Small intestine (tissue), 16 donors: ENCODE measurements around the gene IGLL1. TPM values are rescaled to one million over a fixed set of nuclear protein-coding genes. Genes with fewer than 3 reads are reported as not detected.
"Not testable (repeated sequence)": the region's sequence is repeated elsewhere in the genome, so short reads cannot be mapped to it uniquely, and the experiment has no call there.

ENCODE experiments used
- DNase-seq, 2 donors: peaks; one replicate each; pipeline versions ENCODE4 v3.0.0 to v3.0.0-alpha.2; 2013
- FAIRE-seq: peaks from 2 replicates; lab custom pipeline; 2012; peaks lifted over from hg19 to GRCh38; lab: Jason Lieb, UNC
- H3K27ac ChIP-seq, 3 donors: one replicate each; pipeline ENCODE4 v1.5.1; 2013; ENCODE audit warnings: low read length in 2 of 3, mild to moderate bottlenecking in 2 of 3, control low read depth in 1 of 3, inconsistent platforms in 1 of 3, low read depth in 1 of 3, moderate library complexity in 1 of 3
- H3K27me3 ChIP-seq, 3 donors: one replicate each; pipeline ENCODE4 v1.6.1; 2013; ENCODE audit warnings: low read length in 3 of 3, inconsistent platforms in 1 of 3; ENCODE audit not compliant: control insufficient read depth in 3 of 3, insufficient read depth in 3 of 3
- H3K36me3 ChIP-seq, 3 donors: one replicate each; pipeline ENCODE4 v1.6.1; 2013; ENCODE audit warnings: low read length in 3 of 3, inconsistent platforms in 1 of 3, low read depth in 1 of 3, mild to moderate bottlenecking in 1 of 3, moderate library complexity in 1 of 3; ENCODE audit not compliant: control insufficient read depth in 3 of 3, insufficient read depth in 2 of 3
- H3K4me1 ChIP-seq, 3 donors: one replicate each; pipeline ENCODE4 v1.6.1; 2013; ENCODE audit warnings: low read length in 2 of 3, inconsistent platforms in 1 of 3, low read depth in 1 of 3, mild to moderate bottlenecking in 1 of 3, moderate library complexity in 1 of 3; ENCODE audit not compliant: control insufficient read depth in 3 of 3, insufficient read depth in 2 of 3
- H3K4me3 ChIP-seq, 3 donors: one replicate each; pipeline ENCODE4 v1.5.1; 2013; ENCODE audit warnings: low read length in 3 of 3, control low read depth in 1 of 3, inconsistent platforms in 1 of 3, low read depth in 1 of 3, mild to moderate bottlenecking in 1 of 3, moderate library complexity in 1 of 3
- H3K9me3 ChIP-seq, 2 donors: one replicate each; pipeline ENCODE4 v1.6.1; 2013; ENCODE audit warnings: low read depth in 1 of 2, low read length in 1 of 2; ENCODE audit not compliant: control insufficient read depth in 2 of 2, insufficient read depth in 1 of 2
- WGBS, 3 donors: extraction: QIAGEN DNeasy Blood & Tissue Kit; methylation state at CpG; one replicate each; pipeline ENCODE4 v1.1.7; 2013; 5-methylcytosine and 5-hydroxymethylcytosine counted together
- long read RNA-seq, 10 donors: transcript quantifications; one replicate each; lab custom pipeline, GENCODE V29; 2026
- polyA plus RNA-seq, 4 donors: library from polyadenylated mRNA; stranded (reverse) in 3 of 4; unstranded in 1 of 4; fragments of 200-250 nt in 3 of 4; fragments of 120-200 nt in 1 of 4; gene quantifications; one replicate each; pipeline versions ENCODE4 v1.2.1 to v1.2.3, GENCODE V29; 2013
- donor health status: healthy with polysubstance abuse.
- donor health status: control.
- donor health status: control.
- donor health status: Bipolar disorder and iron deficiency.
- donor health status: healthy.

Gene IGLL1
- polyA plus RNA-seq = 1 to 10 TPM in 1 of 4 donors, not detected in 3; 1.3 TPM
- long read RNA-seq, donor 1, partial matches to known transcripts = 0 of 1 reads
- long read RNA-seq, donor 1, other reads (novel, unspliced or antisense) = 0 of 1 reads
- long read RNA-seq, donor 2 = 0 reads
- long read RNA-seq, donor 3, partial matches to known transcripts = 0 of 1 reads
- long read RNA-seq, donor 3, other reads (novel, unspliced or antisense) = 0 of 1 reads
- long read RNA-seq, donor 4 = 0 reads
- long read RNA-seq, donor 5 = 0 reads
- long read RNA-seq, donor 6 = 0 reads
- long read RNA-seq, donor 7 = 0 reads
- long read RNA-seq, donor 8, partial matches to known transcripts = 0 of 1 reads
- long read RNA-seq, donor 8, other reads (novel, unspliced or antisense) = 0 of 1 reads
- long read RNA-seq, donor 9 = 0 reads
- long read RNA-seq, donor 10, partial matches to known transcripts = 0 of 4 reads
- long read RNA-seq, donor 10, other reads (novel, unspliced or antisense) = 0 of 4 reads

GRCh38 chr22:23579870-23580575 is at the start of gene IGLL1:
Gene IGLL1 (minus strand): TSS chr22:23580290. CDS start chr22:23580190, 100 bp downstream.
- Histone ChIP-seq H3K36me3 (no peaks in the 10 kb centered on the region), H3K27ac (no peak within 1 kb of the TSS), H3K9me3 (no peaks in the 10 kb centered on the region), H3K27me3 (peaks cover 0 to 3% (median 0%) of the 10 kb centered on the region in 3 donors), H3K4me1 (no peaks in the 10 kb centered on the region), H3K4me3 (no peak within 1 kb of the TSS)
- no peak for DNase-seq
- no peak for FAIRE-seq
- 66 to 72% (median 67%) methylated on average over 10 to 12 of the region's 12 CpGs for WGBS, 3 donors

DNA sequence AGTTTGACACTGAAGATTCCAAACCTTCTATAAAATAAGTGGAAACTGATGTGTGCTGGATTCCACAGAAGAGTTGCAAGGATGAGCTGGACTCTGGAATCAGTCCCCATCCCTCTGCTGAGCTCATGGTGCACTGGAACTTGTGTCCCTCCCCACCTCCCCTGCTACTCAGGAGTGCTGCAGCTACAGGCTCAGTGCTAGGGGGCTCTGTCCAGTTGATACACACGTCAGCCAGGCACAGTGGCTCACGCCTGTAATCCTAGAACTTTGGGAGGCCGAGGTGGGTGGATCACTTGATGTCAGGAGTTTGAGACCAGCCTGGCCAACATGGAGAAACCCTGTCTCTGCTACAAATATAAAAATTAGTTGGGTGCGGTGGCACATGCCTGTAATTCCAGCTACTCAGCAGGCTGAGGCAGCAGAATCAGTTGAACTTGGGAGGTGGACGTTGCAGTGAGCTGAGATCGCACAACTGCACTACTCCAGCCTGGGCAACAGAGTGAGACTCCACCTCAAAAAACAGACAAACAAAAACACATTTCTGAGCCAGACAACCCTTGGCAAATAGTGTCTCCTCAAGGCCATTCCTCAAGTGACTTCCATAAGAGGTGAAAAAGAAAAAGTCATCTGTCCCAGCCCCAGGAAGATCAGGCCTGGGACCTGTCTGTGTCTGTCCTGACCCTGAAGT is 48.1 kb upstream of the IGLL1 start:
- not testable (repeated sequence) for H3K36me3 ChIP-seq, H3K27ac ChIP-seq, DNase-seq, H3K9me3 ChIP-seq, H3K27me3 ChIP-seq, FAIRE-seq, H3K4me1 ChIP-seq, H3K4me3 ChIP-seq
- WGBS, 3 donors = 78 to 86% (median 78%) methylated on average over 6 of the region's 6 CpGs

DNA sequence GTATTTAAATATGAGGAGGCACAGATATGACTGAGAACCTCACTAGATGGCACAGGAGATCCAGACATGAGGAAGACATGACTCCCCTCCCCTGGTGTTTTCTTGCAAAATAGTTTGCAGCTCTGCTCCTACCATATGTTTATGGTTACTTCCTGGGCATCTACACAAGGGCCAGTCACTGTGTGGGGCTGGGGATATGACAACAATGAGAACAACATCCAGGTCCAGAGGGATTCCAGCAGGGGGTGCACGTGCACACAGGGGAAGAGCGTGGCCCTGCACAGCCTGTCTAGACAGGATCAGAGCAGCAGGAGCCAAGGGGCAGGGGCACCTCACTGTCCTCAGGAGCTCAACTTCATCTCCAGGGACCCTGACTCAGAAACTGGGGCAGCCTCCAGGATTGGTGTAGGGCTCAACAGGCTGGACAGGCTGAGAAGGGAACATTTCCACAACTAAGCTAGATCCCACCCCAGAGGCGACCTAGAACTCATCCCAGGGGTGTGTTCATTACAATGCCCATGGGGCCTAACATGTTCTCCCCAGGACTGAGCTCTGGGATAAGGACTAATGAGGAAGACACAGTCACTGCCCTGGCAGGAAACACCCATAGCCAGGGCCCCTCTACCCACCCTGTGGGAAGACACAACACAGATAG is 47.4 kb upstream of the IGLL1 start:
- not testable (repeated sequence) for H3K27me3 ChIP-seq, H3K9me3 ChIP-seq, H3K4me1 ChIP-seq, H3K4me3 ChIP-seq, FAIRE-seq, H3K27ac ChIP-seq, H3K36me3 ChIP-seq
- 46 to 56% (median 48%) methylated on average over 3 of the region's 3 CpGs for WGBS, 3 donors
- DNase-seq = peak in 1 of 2 donors; percentile 58

DNA sequence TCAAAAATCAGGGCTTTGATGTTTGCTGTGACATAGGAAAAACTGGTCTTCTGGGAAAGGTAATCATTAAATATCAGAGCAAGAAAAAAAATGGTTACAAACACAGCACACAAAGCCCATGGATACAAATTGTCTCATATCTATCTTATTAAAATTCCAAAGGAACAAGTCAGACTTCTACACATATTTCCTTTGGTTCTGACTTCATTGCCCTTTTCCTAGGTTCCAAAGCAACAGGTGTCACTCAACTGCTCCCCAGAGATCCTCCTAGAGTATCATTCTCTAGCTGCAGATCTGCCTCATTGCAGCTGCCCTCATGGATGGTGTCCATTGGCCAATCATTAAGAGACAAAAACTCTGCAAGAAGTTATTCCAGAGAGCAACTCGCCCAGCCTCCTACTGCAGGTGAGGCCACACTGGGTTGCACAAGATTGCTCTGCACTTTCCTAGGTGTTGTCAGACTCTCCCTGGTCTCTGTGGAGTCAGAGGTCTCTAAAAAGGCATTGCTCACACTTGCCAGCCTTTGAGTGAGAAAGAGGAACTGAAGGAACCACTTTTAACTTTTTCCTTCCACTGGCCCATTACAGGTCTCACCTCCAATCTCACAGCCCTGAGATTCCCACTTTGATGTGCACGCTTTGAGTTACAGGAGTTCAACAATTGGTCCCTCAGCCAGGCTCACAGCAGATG is 46.3 kb upstream of the IGLL1 start:
- Histone ChIP-seq H3K27me3 (no peaks in the 10 kb centered on the region), H3K4me1 (peaks cover 0 to 8% (median 0%) of the 10 kb centered on the region in 3 donors), H3K9me3 (no peaks in the 10 kb centered on the region), H3K27ac (no peak overlapping the region), H3K4me3 (no peak overlapping the region), H3K36me3 (no peaks in the 10 kb centered on the region)
- peak in 1 of 2 donors; percentile 39 for DNase-seq
- WGBS, 3 donors = 72 to 81% (median 77%) methylated on average over 2 of the region's 2 CpGs
- no peak for FAIRE-seq

DNA sequence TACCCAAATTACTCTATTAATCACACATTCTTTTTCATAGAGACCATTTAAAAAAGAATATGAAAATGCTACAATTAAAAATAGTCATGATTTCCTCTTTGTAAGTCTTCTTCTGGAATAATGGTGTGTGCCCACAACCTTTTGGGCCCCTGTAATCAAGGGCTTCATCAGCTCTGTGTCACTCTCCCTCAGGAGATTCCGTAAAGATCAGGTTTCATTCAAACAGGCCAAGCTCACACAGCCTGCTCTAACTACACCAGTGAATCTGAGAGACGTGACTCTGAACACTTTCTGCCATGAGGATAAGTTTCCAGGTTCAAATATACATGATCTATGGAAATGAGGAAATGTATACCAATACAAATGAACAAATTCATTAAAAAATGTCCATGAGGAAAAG is 42.5 kb upstream of the IGLL1 start:
- WGBS, 3 donors = 59 to 79% (median 63%) methylated on average over 2 of the region's 2 CpGs
- peaks cover 0 to 13% (median 0%) of the 10 kb centered on the region in 3 donors for H3K4me1 ChIP-seq
- no peaks in the 10 kb centered on the region for H3K36me3 ChIP-seq
- no peak for DNase-seq
- no peaks in the 10 kb centered on the region for H3K9me3 ChIP-seq
- no peak overlapping the region for H3K27ac ChIP-seq
- no peaks in the 10 kb centered on the region for H3K27me3 ChIP-seq
- no peak overlapping the region for H3K4me3 ChIP-seq
- no peak for FAIRE-seq

DNA sequence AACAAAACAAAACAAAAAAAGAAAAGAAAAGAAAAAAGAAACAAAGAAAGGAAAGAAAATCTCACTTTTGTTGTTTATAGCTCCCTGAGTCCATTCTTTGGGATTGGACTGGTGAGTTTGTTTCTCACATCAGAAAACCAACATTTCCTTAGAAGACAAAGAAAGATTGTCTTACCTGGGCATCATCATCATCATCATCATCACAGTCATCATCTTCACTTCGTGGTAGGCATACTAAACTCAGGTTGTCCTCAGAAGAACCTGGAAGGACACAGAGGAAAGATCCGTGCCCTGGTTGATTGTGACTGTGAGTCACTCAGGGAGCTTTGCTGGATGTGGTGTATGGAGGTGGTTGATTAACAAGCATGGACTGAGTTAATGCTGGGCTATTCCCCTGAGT is 41.8 kb upstream of the IGLL1 start:
- not testable (repeated sequence) for H3K4me3 ChIP-seq, DNase-seq, H3K9me3 ChIP-seq, H3K36me3 ChIP-seq, FAIRE-seq, H3K27me3 ChIP-seq
- WGBS, 3 donors = 75 to 82% (median 79%) methylated on average over 2 of the region's 2 CpGs
- Histone ChIP-seq H3K4me1 (peaks cover 0 to 13% (median 0%) of the 10 kb centered on the region in 3 donors), H3K27ac (peak overlapping the region in 1 of 3 donors; percentile 63)

GRCh38 chr22:23621082-23621780 is 41.1 kb upstream of the IGLL1 start:
- DNase-seq (peak; percentile 14 to 81), FAIRE-seq (no peak)
- 37 to 63% (median 52%) methylated on average over 9 of the region's 9 CpGs for WGBS, 3 donors
- peak overlapping the region in 1 of 3 donors; percentile 63 for H3K27ac ChIP-seq
- H3K4me3 ChIP-seq = no peak overlapping the region
- H3K27me3 ChIP-seq = no peaks in the 10 kb centered on the region
- peaks cover 0 to 13% (median 0%) of the 10 kb centered on the region in 3 donors for H3K4me1 ChIP-seq
- no peaks in the 10 kb centered on the region for H3K36me3 ChIP-seq
- H3K9me3 ChIP-seq = no peaks in the 10 kb centered on the region
